ENCODE measurements around the gene SSTR3.
A peak's percentile ranks its signal among the peaks of the same experiment; 100 is the strongest.

Gene SSTR3

DNA sequence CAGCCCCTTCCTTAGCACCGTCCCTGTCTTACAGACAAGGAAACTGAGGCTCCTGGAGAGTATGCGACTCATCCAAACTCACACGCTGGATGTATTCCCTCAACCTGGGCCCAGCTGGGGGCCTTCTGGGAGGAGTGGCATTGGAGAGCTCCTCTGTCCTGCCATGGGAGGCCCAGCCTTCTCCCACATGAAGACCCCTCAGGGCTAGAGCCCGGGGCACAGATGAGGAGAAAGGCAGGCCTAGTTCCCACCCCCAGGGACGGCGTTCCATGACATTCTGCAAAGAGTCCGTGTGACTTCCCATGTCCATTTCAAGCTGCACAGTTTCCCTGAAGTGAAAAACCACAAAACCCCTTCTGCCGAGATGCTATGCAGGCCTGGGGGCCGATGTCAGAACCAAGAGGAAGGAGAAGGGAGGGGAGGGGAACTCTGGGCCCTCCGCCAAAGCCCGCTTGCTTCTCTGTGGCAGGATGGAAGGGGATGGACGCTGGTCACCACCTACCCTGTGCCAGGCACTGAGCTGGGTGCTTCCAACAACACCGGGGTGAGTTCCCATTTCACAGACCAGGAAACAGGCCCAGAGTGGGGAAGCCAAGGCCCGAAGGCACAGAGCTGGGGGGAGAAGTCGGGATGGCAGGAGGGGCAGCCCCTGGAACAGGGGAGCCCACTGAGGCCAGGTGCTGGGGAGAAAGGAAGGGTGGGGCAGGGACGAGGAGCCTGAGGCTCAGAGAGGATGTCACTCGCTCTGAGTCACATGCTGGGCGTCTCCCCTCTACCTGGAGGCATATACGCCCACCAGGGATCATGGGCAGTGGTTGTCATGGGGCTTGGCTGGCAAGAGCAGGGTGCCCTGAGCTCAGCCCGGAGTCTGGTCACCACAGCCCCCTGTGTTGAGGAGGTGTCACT, 16.1 kb upstream of the SSTR3 start:
- DNase-seq, result peak; percentile 79

DNA sequence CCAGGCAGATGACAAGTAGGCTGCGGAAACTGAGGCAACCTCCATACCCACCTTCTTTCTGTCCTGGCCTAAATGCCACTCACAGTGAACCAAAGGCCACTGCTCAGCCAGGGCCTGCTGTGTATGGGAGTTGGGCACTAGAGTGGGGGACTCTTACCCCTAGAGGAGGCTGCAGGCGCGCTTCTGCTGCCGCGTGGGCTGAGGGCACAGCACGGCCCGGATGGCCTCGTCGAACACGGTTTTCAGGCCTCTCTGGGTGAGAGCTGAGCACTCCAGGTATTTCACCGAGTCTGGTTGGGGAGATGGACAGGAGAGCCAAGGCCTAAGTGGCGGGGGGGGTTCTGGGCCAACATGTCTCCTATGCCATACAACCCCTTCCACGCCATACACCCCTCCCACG, 14.2 kb upstream of the SSTR3 start:
- no peak for DNase-seq

DNA sequence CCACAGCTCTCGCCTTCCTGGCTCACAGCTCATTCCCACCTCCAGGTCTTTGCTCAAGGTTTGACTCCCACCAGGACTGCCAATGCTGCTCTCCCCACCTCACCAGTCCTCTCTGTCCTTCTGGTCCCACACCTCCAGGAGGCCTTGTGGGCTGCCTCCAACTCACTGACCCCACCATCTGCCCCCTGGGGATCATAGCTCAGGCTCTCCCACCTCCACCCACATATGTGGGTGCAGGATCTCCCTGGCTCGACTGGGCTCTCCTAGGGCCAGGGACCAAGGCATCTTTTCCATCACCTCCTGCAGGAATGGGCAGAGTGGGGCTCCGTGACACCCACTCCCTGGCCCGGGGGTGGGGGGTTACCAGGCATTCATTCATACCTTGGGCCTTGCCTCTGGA, 13.8 kb upstream of the SSTR3 start:
- no peak for DNase-seq

DNA sequence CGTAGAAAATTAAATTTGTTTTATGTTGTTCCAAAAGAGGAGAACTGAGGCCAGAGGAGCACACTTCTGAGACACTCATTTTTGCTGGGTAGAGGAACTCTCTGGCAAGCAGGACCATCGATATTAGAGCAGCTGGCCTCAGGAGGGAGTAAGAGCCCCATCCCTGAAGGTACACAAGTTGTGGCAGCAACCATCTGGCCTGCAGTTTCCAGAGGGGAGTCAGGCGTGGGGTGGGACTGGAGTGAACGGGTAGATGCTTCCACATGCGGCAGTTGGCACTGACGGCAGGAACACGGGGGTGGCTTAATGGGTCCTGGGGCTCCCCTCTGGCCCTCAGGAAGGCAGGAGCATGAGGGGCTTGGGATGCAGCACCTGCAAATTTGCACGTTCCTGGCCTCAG, 13.2 kb upstream of the SSTR3 start:
- DNase-seq, result peak; percentile 39

GRCh38 chr22:37224757-37225420, 12.6 kb upstream of the SSTR3 start:
- DNase-seq, result peak; percentile 39

DNA sequence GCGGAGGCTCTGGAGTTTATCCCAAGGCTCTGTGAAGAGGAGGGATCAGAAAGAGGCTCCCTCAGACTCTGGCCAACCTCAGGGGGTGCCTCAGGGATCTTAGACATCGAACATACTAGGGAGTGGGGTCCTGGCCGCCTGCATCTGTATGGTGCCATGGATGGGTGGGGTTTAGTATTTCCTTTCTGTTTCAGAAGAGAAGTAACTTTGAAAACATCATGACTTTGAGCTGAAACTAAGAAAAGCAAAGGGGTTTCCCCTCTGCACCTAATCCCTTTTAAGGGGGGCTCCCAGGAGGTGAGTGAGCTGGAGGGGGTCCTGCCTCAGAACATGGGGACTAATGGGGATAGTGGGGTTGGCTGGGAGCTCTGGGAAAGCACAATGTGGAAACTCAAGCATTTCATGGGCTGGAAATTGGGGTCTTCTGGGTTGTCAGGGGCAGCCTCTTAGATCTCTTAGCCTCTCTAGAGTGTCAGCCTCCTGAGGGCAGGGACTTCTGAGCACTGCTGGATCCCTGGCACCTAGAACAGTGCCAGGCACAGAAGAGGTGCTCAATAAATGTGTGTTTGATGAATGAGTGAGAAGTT, 11.8 kb upstream of the SSTR3 start:
- peak; percentile 40 for DNase-seq

- peak; percentile 73 for DNase-seq
These were observed 10.2 kb upstream of the SSTR3 start for GRCh38 chr22:37222440-37222971.

GRCh38 chr22:37221424-37222333, 9.4 kb upstream of the SSTR3 start:
- no peak for DNase-seq

- DNase-seq, result peak; percentile 32
These were observed 8.3 kb upstream of the SSTR3 start for GRCh38 chr22:37220543-37220981.

- DNase-seq, result no peak
These were observed 7.3 kb upstream of the SSTR3 start for GRCh38 chr22:37219533-37219932.

- peak; percentile 80 for DNase-seq
These were observed 6.6 kb upstream of the SSTR3 start for GRCh38 chr22:37218771-37219411.

- DNase-seq, result peak; percentile 54
These were observed 6.1 kb upstream of the SSTR3 start for GRCh38 chr22:37218399-37218770.

GRCh38 chr22:37215890-37216289, 3.6 kb upstream of the SSTR3 start:
- no peak for DNase-seq

DNA sequence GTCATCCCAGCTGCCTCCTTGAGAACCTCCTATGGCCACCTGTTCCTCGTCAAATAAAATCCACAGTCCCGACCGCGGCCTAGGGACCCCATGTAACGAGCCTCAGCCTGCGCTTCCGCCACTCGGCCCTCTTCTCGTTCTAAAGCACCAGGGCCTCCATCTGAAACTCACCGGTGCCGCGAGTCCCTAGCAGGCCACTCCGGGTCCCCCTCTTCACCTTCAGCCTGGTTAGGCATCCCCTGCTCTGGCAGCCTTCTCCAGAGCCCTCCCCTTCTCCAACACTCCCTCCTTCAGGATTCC, 2.4 kb upstream of the SSTR3 start:
- no peak for DNase-seq

GRCh38 chr22:37213941-37214730, 1.9 kb upstream of the SSTR3 start:
- DNase-seq, result no peak

GRCh38 chr22:37213218-37213855, 1.1 kb upstream of the SSTR3 start:
- no peak for DNase-seq

DNA sequence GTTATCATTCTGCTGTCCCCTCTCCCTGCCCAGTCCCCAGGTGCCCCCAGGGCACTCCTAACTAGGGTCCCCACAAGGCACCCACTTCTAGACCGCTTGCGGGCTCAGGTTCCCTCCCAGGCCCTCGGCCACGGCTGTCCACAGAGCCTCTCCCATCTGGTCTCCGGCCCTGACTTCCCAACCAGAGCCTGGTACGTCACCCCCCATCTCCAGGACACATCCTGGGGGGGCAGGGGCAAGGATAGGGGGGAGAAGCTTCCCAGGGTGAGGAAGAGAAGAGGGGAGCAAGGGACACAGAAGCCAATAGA, 457 bp downstream of the SSTR3 start:
- DNase-seq, result no peak

DNA sequence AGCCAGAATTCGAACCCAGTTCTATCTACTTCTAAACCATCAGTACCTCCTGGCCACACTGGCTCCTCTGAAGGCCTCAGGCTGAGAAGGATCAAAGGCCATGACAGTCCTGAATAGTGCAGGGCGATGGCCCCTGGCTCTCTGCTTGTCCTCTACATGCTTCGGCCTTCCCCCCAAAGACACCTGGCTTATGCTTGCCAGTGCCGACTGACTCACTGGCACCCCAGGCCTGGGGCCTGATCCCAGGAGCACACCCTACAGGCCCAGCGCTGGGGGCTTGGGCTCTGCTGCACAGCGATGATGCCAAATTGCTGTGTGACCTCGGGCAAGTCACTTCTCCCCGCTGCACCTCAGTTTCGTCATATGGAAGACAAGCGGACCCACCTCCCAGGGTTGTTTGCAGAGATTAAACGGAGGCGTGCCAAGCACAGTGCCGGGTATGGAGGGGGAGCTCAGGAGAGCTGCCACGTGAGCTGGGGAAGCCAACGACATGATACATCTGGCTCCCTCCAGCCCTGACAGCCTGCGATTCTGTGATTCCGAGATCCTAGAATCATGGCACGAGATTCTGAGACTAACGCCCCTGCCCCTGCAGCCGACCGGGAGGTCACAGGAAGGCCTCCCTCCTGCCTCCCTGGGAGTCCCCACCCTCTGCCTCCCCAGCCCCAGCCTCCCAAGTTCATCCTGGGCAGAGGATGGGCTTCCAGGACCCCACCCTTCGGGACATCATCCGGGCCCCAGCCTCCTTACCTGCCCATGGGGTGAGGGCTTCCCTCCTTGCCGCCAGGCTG, 1.0 kb downstream of the SSTR3 start:
- no peak for DNase-seq

DNA sequence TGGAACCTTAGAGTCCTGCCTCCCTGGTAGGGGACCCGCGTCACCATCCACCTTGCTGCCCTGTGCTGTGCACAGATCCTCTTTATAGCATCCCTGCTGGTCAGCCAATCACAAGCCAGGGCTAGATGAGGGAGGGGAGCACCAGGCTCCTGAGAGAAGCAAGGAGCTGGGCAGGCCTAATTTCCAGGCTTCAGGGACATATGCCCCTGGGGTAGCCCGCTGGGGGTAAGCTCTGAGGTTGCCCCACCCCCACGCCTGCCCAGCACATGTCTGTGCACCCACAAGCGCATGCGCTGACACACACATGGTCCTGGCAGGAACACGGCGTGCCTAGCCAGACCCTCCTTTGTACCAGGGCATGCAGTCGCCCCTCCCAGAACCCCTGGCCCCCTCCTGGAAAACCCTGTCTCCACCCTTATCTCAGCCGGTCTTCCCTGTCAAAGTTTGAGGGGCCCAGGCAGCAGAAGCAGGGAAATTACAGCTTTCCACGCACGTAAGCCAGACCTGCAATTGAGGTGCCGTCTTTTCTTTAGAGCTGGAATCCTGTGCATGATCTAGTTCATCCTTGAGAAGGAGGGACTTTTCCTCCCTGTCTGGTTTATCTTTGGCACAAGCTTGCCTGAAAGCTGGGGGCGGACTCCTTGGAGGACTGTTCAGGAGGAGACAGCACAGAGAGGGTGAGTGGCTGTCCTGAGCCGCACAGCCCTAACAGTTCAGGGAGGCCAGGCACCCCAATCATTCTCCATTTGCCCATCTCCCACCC, 2.1 kb downstream of the SSTR3 start:
- no peak for DNase-seq

Measured in CD4-positive, alpha-beta T cell treated with Interleukin-17A for 4 hours (primary cell).